Muscle of leg (tissue), 16 donors: Measurements from ENCODE around the gene ACSL5. TPM values are rescaled to one million over a fixed set of nuclear protein-coding genes. Genes with fewer than 3 reads are reported as not detected.

Source experiments
- DNase-seq: peaks from one replicate; pipeline ENCODE4 v3.0.0; 2013
- H3K27ac ChIP-seq: one replicate; pipeline ENCODE4 v1.5.1; 2013; ENCODE audit warnings: mild to moderate bottlenecking, low read length, control low read depth
- H3K27me3 ChIP-seq: one replicate; pipeline ENCODE4 v1.6.1; 2013; ENCODE audit warnings: low read length; ENCODE audit not compliant: control insufficient read depth, insufficient read depth
- H3K36me3 ChIP-seq: one replicate; pipeline ENCODE4 v1.6.1; 2013; ENCODE audit warnings: low read length; ENCODE audit not compliant: control insufficient read depth, insufficient read depth
- H3K4me1 ChIP-seq: one replicate; pipeline ENCODE4 v1.6.1; 2013; ENCODE audit warnings: low read length; ENCODE audit not compliant: control insufficient read depth, insufficient read depth
- H3K4me3 ChIP-seq: one replicate; pipeline ENCODE4 v1.5.1; 2013; ENCODE audit warnings: low read length, control low read depth
- H3K9me3 ChIP-seq: replicated peaks from 2 replicates; pipeline ENCODE4 v1.6.1; 2013; ENCODE audit warnings: low read depth, low read length; ENCODE audit not compliant: control insufficient read depth
- WGBS: methylation state at CpG from one replicate; pipeline ENCODE4 v1.1.5; 2013; ENCODE audit warnings: missing lambda C conversion rate; ENCODE audit not compliant: insufficient coverage; 5-methylcytosine and 5-hydroxymethylcytosine counted together
- long read RNA-seq, 11 donors: transcript quantifications; one replicate each; lab custom pipeline, GENCODE V29; 2026
- polyA plus RNA-seq, 8 donors: library from polyadenylated mRNA; unstranded; fragments of 120-200 nt; gene quantifications; one replicate each; pipeline versions ENCODE4 v1.2.1 to v1.2.3, GENCODE V29; 2013; ENCODE audit warnings: inconsistent platforms in 1 of 8, low replicate concordance in 1 of 8; ENCODE audit not compliant: insufficient read length in 8 of 8, insufficient read depth in 1 of 8
- total RNA-seq: library from RNA; stranded (reverse); fragments of 120-200 nt; gene quantifications from one replicate; pipeline ENCODE4 v1.2.4, GENCODE V29; 2013

The ACSL5 gene
- total RNA-seq (1.7 TPM), polyA plus RNA-seq (10 to 100 TPM in 1 of 8 donors, 1 to 10 TPM in 7; 1.6 to 17.1 (median 2.0) TPM)
- long read RNA-seq, donor 1 = 0 reads
- long read RNA-seq, donor 2 = 0 reads
- long read RNA-seq, donor 3, partial matches to known transcripts = 0 of 1 reads
- long read RNA-seq, donor 3, other reads (novel, unspliced or antisense) = 0 of 1 reads
- long read RNA-seq, donor 4 = 0 reads
- long read RNA-seq, donor 5, partial matches to known transcripts = 24 of 42 reads
- long read RNA-seq, donor 5, other reads (novel, unspliced or antisense) = 18 of 42 reads
- long read RNA-seq, donor 6 = 0 reads
- long read RNA-seq, donor 7 = 0 reads
- long read RNA-seq, donor 8 = 0 reads
- long read RNA-seq, donor 9, partial matches to known transcripts = 0 of 1 reads
- long read RNA-seq, donor 9, other reads (novel, unspliced or antisense) = 0 of 1 reads
- long read RNA-seq, donor 10 = 0 reads
- long read RNA-seq, donor 11 = 0 reads

- 79% methylated on average over 2 of the region's 4 CpGs for WGBS
- H3K27ac ChIP-seq = no peak within 1 kb of the TSS
- no peaks in the 10 kb centered on the region for H3K4me1 ChIP-seq
- no peaks in the 10 kb centered on the region for H3K36me3 ChIP-seq
- no peaks in the 10 kb centered on the region for H3K9me3 ChIP-seq
- DNase-seq = no peak
- no peak within 1 kb of the TSS for H3K4me3 ChIP-seq
- no peaks in the 10 kb centered on the region for H3K27me3 ChIP-seq
Observed at GRCh38 chr10:112373912-112374338, at the start of gene ACSL5. TSS of gene ACSL5 (plus strand) at chr10:112374116. CDS start at chr10:112394947, 20,831 bp downstream.

- no peaks in the 10 kb centered on the region for H3K9me3 ChIP-seq
- no peak overlapping the region for H3K27ac ChIP-seq
- no CpG with 5 or more reads among the region's 3 CpGs for WGBS
- no peaks in the 10 kb centered on the region for H3K4me1 ChIP-seq
- no peaks in the 10 kb centered on the region for H3K27me3 ChIP-seq
- no peak overlapping the region for H3K4me3 ChIP-seq
- no peak for DNase-seq
- no peaks in the 10 kb centered on the region for H3K36me3 ChIP-seq
Observed at GRCh38 chr10:112327678-112328077, 46.2 kb upstream of the ACSL5 start.

GRCh38 chr10:112330162-112330561 is 43.8 kb upstream of the ACSL5 start:
- Histone ChIP-seq H3K9me3 (no peaks in the 10 kb centered on the region), H3K27me3 (no peaks in the 10 kb centered on the region), H3K4me3 (no peak overlapping the region), H3K27ac (no peak overlapping the region), H3K36me3 (no peaks in the 10 kb centered on the region), H3K4me1 (no peaks in the 10 kb centered on the region)
- 44% methylated on average over 2 of the region's 4 CpGs for WGBS
- DNase-seq = no peak

- Histone ChIP-seq H3K4me3 (no peak overlapping the region), H3K9me3 (no peaks in the 10 kb centered on the region), H3K27me3 (no peaks in the 10 kb centered on the region), H3K36me3 (no peaks in the 10 kb centered on the region), H3K4me1 (no peaks in the 10 kb centered on the region), H3K27ac (no peak overlapping the region)
- no CpG with 5 or more reads among the region's 1 CpG for WGBS
- DNase-seq = peak; percentile 49
Observed at GRCh38 chr10:112330607-112331160, 43.2 kb upstream of the ACSL5 start.

GRCh38 chr10:112332022-112332421 is 41.9 kb upstream of the ACSL5 start:
- H3K27me3 ChIP-seq = peaks cover 2% of the 10 kb centered on the region
- no peak overlapping the region for H3K27ac ChIP-seq
- H3K9me3 ChIP-seq = no peaks in the 10 kb centered on the region
- no peak for DNase-seq
- no peaks in the 10 kb centered on the region for H3K36me3 ChIP-seq
- 86% methylated on average over 1 of the region's 3 CpGs for WGBS
- H3K4me1 ChIP-seq = no peaks in the 10 kb centered on the region
- no peak overlapping the region for H3K4me3 ChIP-seq

GRCh38 chr10:112332509-112333228 is 41.2 kb upstream of the ACSL5 start:
- 92% methylated on average over 2 of the region's 5 CpGs for WGBS
- no peak for DNase-seq
- no peaks in the 10 kb centered on the region for H3K4me1 ChIP-seq
- H3K4me3 ChIP-seq = no peak overlapping the region
- H3K27ac ChIP-seq = no peak overlapping the region
- H3K27me3 ChIP-seq = peaks cover 2% of the 10 kb centered on the region
- no peaks in the 10 kb centered on the region for H3K9me3 ChIP-seq
- no peaks in the 10 kb centered on the region for H3K36me3 ChIP-seq

GRCh38 chr10:112333452-112333851 is 40.5 kb upstream of the ACSL5 start:
- DNase-seq = no peak
- H3K36me3 ChIP-seq = no peaks in the 10 kb centered on the region

GRCh38 chr10:112335111-112335867 is 38.6 kb upstream of the ACSL5 start:
- H3K27ac ChIP-seq = no peak overlapping the region
- H3K4me3 ChIP-seq = no peak overlapping the region
- no CpG with 5 or more reads among the region's 5 CpGs for WGBS
- no peaks in the 10 kb centered on the region for H3K9me3 ChIP-seq
- H3K27me3 ChIP-seq = peaks cover 2% of the 10 kb centered on the region
- DNase-seq = no peak
- H3K4me1 ChIP-seq = no peaks in the 10 kb centered on the region
- no peaks in the 10 kb centered on the region for H3K36me3 ChIP-seq

More at GRCh38 chr10:112333452-112333851, 40.5 kb upstream of the ACSL5 start:
- H3K4me3 ChIP-seq = no peak overlapping the region
- H3K4me1 ChIP-seq = no peaks in the 10 kb centered on the region
- no peaks in the 10 kb centered on the region for H3K9me3 ChIP-seq
- 60% methylated on average over 1 of the region's 4 CpGs for WGBS
- H3K27me3 ChIP-seq = peaks cover 2% of the 10 kb centered on the region
- H3K27ac ChIP-seq = no peak overlapping the region

GRCh38 chr10:112335868-112336265 is 38.0 kb upstream of the ACSL5 start:
- Histone ChIP-seq H3K4me3 (no peak overlapping the region), H3K27me3 (peaks cover 2% of the 10 kb centered on the region), H3K4me1 (no peaks in the 10 kb centered on the region), H3K27ac (no peak overlapping the region), H3K36me3 (no peaks in the 10 kb centered on the region), H3K9me3 (no peaks in the 10 kb centered on the region)
- no CpG with 5 or more reads among the region's 4 CpGs for WGBS
- DNase-seq = no peak
